NT2/D1 (cell line): ENCODE data around the gene PPM1L.

Experiments
- SUZ12 ChIP-seq: IDR thresholded peaks from 2 replicates; pipeline ENCODE4 v1.6.1; 2011; ENCODE audit not compliant: insufficient read length, insufficient read depth; ENCODE audit errors: extremely low read depth
- YY1 ChIP-seq: IDR thresholded peaks from 2 replicates; pipeline ENCODE4 v1.6.1; 2011; ENCODE audit not compliant: insufficient read length, insufficient read depth
- ZNF274 ChIP-seq: IDR thresholded peaks from 2 replicates; pipeline ENCODE4 v1.6.1; 2011; ENCODE audit warnings: mild to moderate bottlenecking, low read depth, low read length

DNA sequence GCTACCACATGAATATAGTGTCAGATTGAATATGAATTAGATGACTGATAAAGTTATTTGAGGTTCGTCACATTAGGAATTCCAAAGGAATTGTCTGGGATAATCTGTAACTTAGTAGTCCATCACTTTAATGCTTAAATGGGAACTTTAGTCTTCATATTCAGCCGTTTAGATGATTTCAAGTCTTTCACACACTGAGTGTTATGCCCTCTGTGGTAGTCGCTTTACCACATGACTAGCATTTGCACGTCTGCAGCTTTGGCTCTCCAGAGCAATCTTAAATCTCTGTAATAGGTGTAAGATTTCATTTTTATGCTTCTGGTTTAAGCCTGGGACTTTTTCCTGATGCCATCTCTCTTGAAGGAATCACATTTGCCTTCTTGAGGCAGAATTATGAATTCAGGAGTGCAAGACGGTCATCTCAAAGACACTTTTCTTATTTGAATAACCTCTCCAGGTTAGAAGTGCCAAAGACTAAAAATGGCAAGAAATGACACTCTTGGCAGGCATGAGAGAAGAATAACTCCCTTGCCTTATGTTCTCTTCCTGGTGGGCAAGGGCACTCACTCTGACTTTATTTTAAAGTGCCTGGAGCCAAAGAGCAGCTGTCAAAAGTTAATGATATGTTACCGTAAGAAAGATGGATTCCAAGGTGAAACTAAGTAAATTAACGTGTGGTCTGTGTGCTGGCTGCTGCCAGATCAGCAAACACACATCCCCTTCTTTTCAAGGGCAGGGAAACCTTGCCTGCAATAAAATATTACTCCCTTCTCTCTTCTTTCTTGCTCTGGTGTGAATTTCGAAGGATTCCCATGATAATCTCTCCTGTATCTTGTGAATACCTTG is 195.8 kb downstream of the PPM1L start:
- TF ChIP-seq ZNF274 (no peak), YY1 (no peak), SUZ12 (no peak)
